Psoas muscle (tissue), 8 donors: ENCODE data around the gene PITPNM3. TPM values are rescaled to one million over a fixed set of nuclear protein-coding genes. Genes with fewer than 3 reads are reported as not detected.

Experiments used
- ATAC-seq, 4 donors: fragments of 200-7000 bp; cut with Tn5 transposase; one replicate each; pipeline ENCODE4 v1.9.1; 2020; ENCODE audit warnings: moderate library complexity in 3 of 4, mild to moderate bottlenecking in 2 of 4
- DNase-seq, 2 donors: peaks; one replicate each; pipeline ENCODE4 v3.0.0-alpha.2; 2020
- H3K27ac ChIP-seq: fragments of 200-600 bp; one replicate; pipeline ENCODE4 v1.8.0; 2022
- H3K27me3 ChIP-seq, 3 donors: fragments of 200-600 bp in 1 of 3; one replicate each; pipeline versions ENCODE4 v1.6.1 to v1.8.0; 2013 to 2022; ENCODE audit warnings: low read length in 2 of 3, mild to moderate bottlenecking in 2 of 3, moderate library complexity in 1 of 3; ENCODE audit not compliant: insufficient read depth in 3 of 3
- H3K36me3 ChIP-seq, 2 donors: fragments of 200-600 bp in 1 of 2; one replicate each; pipeline versions ENCODE4 v1.6.1 to v1.8.0; 2013 to 2022; ENCODE audit warnings: low read depth in 1 of 2, mild to moderate bottlenecking in 1 of 2, moderate library complexity in 1 of 2; ENCODE audit not compliant: insufficient read depth in 1 of 2
- H3K4me1 ChIP-seq: fragments of 200-600 bp; one replicate; pipeline ENCODE4 v1.8.0; 2022
- H3K4me3 ChIP-seq: fragments of 200-600 bp; one replicate; pipeline ENCODE4 v1.8.0; 2022; ENCODE audit warnings: mild to moderate bottlenecking
- H3K9me3 ChIP-seq: fragments of 200-600 bp; one replicate; pipeline ENCODE4 v1.8.0; 2022
- WGBS, 3 donors: extraction: QIAGEN DNeasy Blood & Tissue Kit; methylation state at CpG; one replicate each; pipeline versions ENCODE4 v1.1.6 to v1.1.7; 2013; 5-methylcytosine and 5-hydroxymethylcytosine counted together
- intact Hi-C, 2 donors: fragments of 100-400 bp; cut with DNase I; formaldehyde crosslinking; loops; one replicate each; pipeline versions ENCODE4 v1.11.0 to v1.14.2; 2022
- polyA plus RNA-seq, 3 donors: library from polyadenylated mRNA; stranded (reverse); fragments of 200-250 nt; gene quantifications; one replicate each; pipeline ENCODE4 v1.2.3, GENCODE V29; 2013
- total RNA-seq, 4 donors: library from RNA; stranded (reverse); fragmentation: NEBNext Ultra II Directional in 2 of 4; extraction: Animal tissue kit (Norgen Biotek cat#: 25700) in 2 of 4; gene quantifications; one replicate each; pipeline versions ENCODE4 v1.2.1 to v1.2.4, GENCODE V29; 2021 to 2023
- TF ChIP-seq, protein P1 (sequence below): fragments of 200-600 bp; IDR thresholded peaks from one replicate; pipeline ENCODE4 v1.8.0; 2022; ENCODE audit warnings: antibody characterized with exemption
- donor health status: healthy with polysubstance abuse.
- donor health status: DM: no; HTN: no; CAD: no; lungs with moderate emphysema.
- donor health status: Bipolar disorder and iron deficiency.
- donor health status: healthy.
- donor health status: DM: yes; HTN: yes; CAD: no.
- donor health status: DM: no; HTN: no; CAD: no.
- donor health status: DM: no; HTN: no; CAD: no.
- donor health status: DM: yes; HTN: yes; CAD: no.

PITPNM3 gene
- total and polyA plus RNA-seq, 7 donors = 0.08 to 0.65 (median 0.32) TPM

DNA sequence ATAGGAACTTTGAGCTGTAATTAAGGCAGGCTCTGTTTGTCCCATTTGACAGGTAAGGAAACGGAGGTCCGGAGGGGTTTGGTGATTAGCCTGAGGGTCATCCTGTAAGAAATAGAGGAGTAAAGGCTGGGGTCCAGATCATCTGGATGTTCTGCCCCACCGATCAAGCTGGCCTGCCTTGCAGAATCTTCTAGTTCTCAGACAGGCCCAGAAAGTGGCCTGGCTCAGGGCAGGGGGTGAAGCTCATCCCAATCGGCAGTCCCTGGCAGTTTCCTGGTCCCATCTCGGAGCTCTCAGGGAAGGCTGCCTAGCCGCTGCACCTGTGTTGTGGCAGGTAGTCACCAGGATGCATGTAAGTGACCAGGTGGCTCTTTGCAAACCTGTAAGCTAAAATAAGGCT, 107.9 kb downstream of the PITPNM3 start:
- TF ChIP-seq, protein P1, sequence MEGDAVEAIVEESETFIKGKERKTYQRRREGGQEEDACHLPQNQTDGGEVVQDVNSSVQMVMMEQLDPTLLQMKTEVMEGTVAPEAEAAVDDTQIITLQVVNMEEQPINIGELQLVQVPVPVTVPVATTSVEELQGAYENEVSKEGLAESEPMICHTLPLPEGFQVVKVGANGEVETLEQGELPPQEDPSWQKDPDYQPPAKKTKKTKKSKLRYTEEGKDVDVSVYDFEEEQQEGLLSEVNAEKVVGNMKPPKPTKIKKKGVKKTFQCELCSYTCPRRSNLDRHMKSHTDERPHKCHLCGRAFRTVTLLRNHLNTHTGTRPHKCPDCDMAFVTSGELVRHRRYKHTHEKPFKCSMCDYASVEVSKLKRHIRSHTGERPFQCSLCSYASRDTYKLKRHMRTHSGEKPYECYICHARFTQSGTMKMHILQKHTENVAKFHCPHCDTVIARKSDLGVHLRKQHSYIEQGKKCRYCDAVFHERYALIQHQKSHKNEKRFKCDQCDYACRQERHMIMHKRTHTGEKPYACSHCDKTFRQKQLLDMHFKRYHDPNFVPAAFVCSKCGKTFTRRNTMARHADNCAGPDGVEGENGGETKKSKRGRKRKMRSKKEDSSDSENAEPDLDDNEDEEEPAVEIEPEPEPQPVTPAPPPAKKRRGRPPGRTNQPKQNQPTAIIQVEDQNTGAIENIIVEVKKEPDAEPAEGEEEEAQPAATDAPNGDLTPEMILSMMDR = no peak
- Histone ChIP-seq H3K4me1 (no peaks in the 10 kb centered on the region), H3K27me3 (peaks cover 0 to 7% (median 3%) of the 10 kb centered on the region in 3 donors), H3K9me3 (no peaks in the 10 kb centered on the region), H3K4me3 (no peak overlapping the region), H3K27ac (no peak overlapping the region), H3K36me3 (no peaks in the 10 kb centered on the region)
- WGBS, 3 donors = 89 to 96% (median 93%) methylated on average over 6 of the region's 6 CpGs
- intact Hi-C loops = no loop called here
- DNase-seq (no peak), ATAC-seq (no peak)

DNA sequence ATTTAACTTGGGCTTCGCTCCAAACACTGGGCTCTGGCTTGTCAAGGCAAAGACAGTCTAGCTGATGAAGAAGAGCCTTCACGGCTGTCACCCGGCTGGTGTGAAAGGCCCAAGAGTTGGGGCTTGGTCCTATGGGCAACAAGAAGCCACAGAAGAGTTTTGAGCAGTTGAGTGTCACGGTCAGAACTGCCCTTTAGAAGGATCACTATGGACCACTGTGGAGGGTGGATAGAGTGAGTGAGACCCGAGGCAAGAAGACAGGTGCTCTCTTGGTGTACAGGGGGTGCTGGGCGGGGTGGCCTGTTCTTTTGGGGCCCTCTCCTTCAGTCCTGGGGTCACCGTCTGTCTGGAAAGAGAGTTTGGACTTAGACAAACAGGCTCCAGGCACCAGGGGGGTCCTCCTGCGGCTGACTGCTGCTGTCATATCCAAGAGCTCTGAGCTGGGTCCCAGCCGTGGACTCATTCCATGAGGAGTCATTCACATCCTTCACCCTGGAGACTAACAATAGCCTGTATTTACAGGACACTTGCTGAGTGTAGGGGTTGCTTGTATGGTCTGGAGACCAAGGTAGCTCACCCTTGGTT, 109.7 kb downstream of the PITPNM3 start:
- Histone ChIP-seq H3K36me3 (no peaks in the 10 kb centered on the region), H3K4me1 (no peaks in the 10 kb centered on the region), H3K27ac (no peak overlapping the region), H3K4me3 (no peak overlapping the region), H3K27me3 (peaks cover 0 to 7% (median 3%) of the 10 kb centered on the region in 3 donors), H3K9me3 (no peaks in the 10 kb centered on the region)
- TF ChIP-seq, protein P1 = no peak
- DNase-seq (peak in 1 of 2 donors; percentile 10), ATAC-seq (no peak)
- 87 to 91% (median 90%) methylated on average over 9 of the region's 9 CpGs for WGBS, 3 donors
- intact Hi-C loops = no loop called here

DNA sequence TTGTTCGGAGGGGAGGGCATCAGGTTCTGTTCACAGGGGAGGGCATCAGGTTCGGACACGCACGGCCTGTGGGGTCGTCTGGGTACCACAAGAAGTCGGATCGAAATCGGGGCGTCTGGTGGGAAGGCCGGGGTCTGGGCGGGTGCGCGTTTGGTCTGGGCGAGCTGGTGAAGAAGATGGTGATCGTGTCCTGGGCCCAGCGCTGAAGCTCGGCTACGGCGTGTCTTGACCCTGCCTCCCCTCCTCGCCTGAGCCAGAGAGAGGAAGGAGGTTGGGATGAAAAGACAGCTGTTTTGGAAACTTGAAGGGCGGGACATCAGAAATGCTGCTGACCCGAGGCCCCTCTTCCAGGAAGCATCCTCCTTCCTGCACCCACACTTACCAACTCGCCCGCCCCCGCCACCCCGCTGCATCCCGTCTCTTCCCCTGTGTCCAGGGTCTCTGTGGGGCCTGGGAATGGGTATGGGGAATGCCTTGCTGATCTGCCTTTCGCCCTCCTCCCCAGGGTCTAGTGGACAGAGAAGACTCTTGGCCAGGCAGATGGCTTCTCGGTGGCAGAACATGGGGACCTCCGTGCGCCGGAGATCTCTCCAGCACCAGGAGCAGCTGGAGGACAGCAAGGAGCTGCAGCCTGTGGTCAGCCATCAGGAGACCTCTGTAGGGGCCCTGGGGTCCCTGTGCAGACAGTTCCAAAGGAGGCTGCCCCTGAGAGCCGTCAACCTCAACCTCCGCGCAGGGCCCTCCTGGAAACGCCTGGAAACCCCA, 111.6 kb downstream of the PITPNM3 start:
- intact Hi-C loops = no loop called here
- H3K9me3 ChIP-seq = no peaks in the 10 kb centered on the region
- DNase-seq (peak in 1 of 2 donors; percentile 31), ATAC-seq (peak in 1 of 4 donors; percentile 15)
- 23 to 28% (median 25%) methylated on average over 34 to 36 of the region's 36 CpGs for WGBS, 3 donors
- no peaks in the 10 kb centered on the region for H3K36me3 ChIP-seq
- no peak overlapping the region for H3K27ac ChIP-seq
- TF ChIP-seq, protein P1 = no peak
- H3K4me3 ChIP-seq = peak overlapping the region; percentile 67
- no peaks in the 10 kb centered on the region for H3K4me1 ChIP-seq
- H3K27me3 ChIP-seq = peaks cover 0 to 13% (median 0%) of the 10 kb centered on the region in 3 donors

DNA sequence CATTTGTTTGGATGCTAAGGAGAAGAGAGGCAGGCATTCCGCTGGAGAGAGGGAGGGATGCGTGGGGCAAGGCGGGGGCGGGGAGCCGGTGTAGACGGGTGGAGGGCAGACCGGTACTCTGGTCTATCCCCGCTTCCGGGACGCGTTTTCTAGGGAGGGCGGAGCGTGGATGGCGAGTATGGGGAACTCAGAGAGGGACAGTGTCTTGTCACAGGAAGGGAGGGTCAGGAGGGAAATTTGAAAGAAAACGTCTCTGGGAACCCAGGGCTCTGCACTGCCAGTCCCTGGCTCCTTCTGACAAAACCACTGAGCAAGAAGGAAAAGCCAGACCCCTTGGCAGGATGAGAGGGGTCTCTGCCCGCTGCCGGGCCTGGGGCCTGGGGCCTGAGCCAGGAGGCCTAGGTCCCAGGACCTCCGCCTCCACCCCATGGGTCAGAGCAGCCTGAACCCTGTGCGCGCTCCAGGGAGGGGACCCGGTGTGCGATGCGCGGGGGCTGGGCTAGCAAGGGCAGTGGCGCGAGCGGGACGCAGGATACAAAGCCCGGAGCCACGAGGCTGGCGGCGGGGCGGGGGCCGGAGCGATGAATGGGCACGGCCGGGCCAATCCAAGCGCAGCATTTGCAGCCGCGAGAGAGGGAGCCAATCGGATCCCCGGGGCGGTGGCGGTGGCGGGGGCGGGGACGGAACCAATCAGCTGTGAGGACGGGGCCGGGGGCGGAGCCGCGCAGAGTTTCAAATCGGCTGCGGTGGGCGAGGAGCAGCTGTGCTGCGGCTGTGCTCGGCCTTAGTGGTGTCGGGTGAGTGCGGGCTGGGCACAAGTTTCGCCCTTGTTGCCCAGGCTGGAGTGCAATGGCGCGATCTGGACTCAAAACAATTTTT, 112.4 kb downstream of the PITPNM3 start, which contains the start of gene PIMREG:
PIMREG (plus strand) TSS at position 764 of the 879 bp plus-strand sequence. CDS start 656 bp downstream, outside the sequence.
- intact Hi-C loops = no loop called here
- WGBS, 3 donors = 0 to 1% (median 0%) methylated on average over 61 to 62 of the region's 62 CpGs
- TF ChIP-seq, protein P1 = no peak
- DNase-seq (peak; percentile 96), ATAC-seq (peak; percentile 99 to 100 (median 100))
- H3K9me3 ChIP-seq = no peaks in the 10 kb centered on the region
- H3K36me3 ChIP-seq = no peaks in the 10 kb centered on the region
- H3K27ac ChIP-seq = no peak within 1 kb of the TSS
- H3K4me3 ChIP-seq = peak within 1 kb of the TSS; percentile 67
- no peaks in the 10 kb centered on the region for H3K4me1 ChIP-seq
- peaks cover 0 to 21% (median 0%) of the 10 kb centered on the region in 3 donors for H3K27me3 ChIP-seq
